Common myeloid progenitor, CD34-positive (primary cell): ENCODE measurements around the gene OR7A10.
"Not testable (repeated sequence)": the region's sequence is repeated elsewhere in the genome, so short reads cannot be mapped to it uniquely, and the experiment has no call there.

Source experiments
- CTCF ChIA-PET: fragments of 350-600 bp; sonication (Branson Sonifier 250); formaldehyde crosslinking; loops from one replicate; lab custom pipeline; 2021; ENCODE audit warnings: antibody characterized with exemption; lab: Charles Lee
- POLR2A ChIA-PET: fragments of 350-600 bp; sonication (Branson Sonifier 250); formaldehyde crosslinking; loops from one replicate; lab custom pipeline; 2021; ENCODE audit warnings: antibody characterized with exemption; lab: Charles Lee
- DNase-seq, 3 donors: peaks; one replicate each; pipeline versions ENCODE4 v3.0.0 to v3.0.0-alpha.2; 2013
- H3K27ac ChIP-seq, 2 experiments: 1 replicate in 1 of 2; 2 replicates in 1 of 2; pipeline ENCODE4 v1.7.0; 2013; ENCODE audit warnings: inconsistent platforms in 2 of 2, low read length in 2 of 2, mild to moderate bottlenecking in 2 of 2, low read depth in 1 of 2, moderate library complexity in 1 of 2; ENCODE audit not compliant: severe bottlenecking in 2 of 2, insufficient read depth in 1 of 2, poor library complexity in 1 of 2
- H3K27me3 ChIP-seq, 5 experiments: replicated peaks in 2 of 5; 1 replicate in 3 of 5; 2 replicates in 2 of 5; pipeline versions ENCODE4 v1.6.1 to v1.7.0; 2013; ENCODE audit warnings: low read length in 4 of 5, mild to moderate bottlenecking in 2 of 5, moderate library complexity in 2 of 5, inconsistent platforms in 1 of 5; ENCODE audit not compliant: insufficient read depth in 5 of 5, control insufficient read depth in 4 of 5
- H3K36me3 ChIP-seq, 4 experiments: 1 replicate in 2 of 4; 2 replicates in 2 of 4; pipeline versions ENCODE4 v1.6.1 to v1.7.0; 2013; ENCODE audit warnings: low read length in 3 of 4, control low read depth in 1 of 4, mild to moderate bottlenecking in 1 of 4; ENCODE audit not compliant: control insufficient read depth in 4 of 4, insufficient read depth in 4 of 4
- H3K4me1 ChIP-seq, 4 experiments: 1 replicate in 3 of 4; 2 replicates in 1 of 4; pipeline versions ENCODE4 v1.6.1 to v1.7.1; 2013; ENCODE audit warnings: low read length in 3 of 4, mild to moderate bottlenecking in 3 of 4, control low read depth in 1 of 4, inconsistent platforms in 1 of 4, moderate library complexity in 1 of 4; ENCODE audit not compliant: control insufficient read depth in 4 of 4, insufficient read depth in 4 of 4; ENCODE audit errors: control extremely low read depth in 1 of 4
- H3K4me3 ChIP-seq, 7 experiments: 1 replicate in 4 of 7; 2 replicates in 3 of 7; pipeline versions ENCODE4 v1.5.1 to v1.7.0; 2013; ENCODE audit warnings: mild to moderate bottlenecking in 7 of 7, low read length in 6 of 7, moderate library complexity in 6 of 7, inconsistent platforms in 2 of 7, low read depth in 2 of 7, control low read depth in 1 of 7; ENCODE audit not compliant: insufficient read depth in 4 of 7, control insufficient read depth in 1 of 7; ENCODE audit errors: extremely low read depth in 1 of 7
- H3K9me3 ChIP-seq, 5 experiments: 1 replicate in 4 of 5; 2 replicates in 1 of 5; pipeline versions ENCODE4 v1.6.1 to v1.7.1; 2013; ENCODE audit warnings: low read length in 4 of 5, mild to moderate bottlenecking in 2 of 5, inconsistent platforms in 1 of 5, low read depth in 1 of 5, moderate library complexity in 1 of 5; ENCODE audit not compliant: control insufficient read depth in 4 of 5, insufficient read depth in 2 of 5; ENCODE audit errors: control extremely low read depth in 1 of 5
- WGBS: methylation state at CpG from one replicate; pipeline ENCODE4 v1.1.5; 2013; ENCODE audit not compliant: insufficient coverage; 5-methylcytosine and 5-hydroxymethylcytosine counted together

Gene OR7A10

DNA sequence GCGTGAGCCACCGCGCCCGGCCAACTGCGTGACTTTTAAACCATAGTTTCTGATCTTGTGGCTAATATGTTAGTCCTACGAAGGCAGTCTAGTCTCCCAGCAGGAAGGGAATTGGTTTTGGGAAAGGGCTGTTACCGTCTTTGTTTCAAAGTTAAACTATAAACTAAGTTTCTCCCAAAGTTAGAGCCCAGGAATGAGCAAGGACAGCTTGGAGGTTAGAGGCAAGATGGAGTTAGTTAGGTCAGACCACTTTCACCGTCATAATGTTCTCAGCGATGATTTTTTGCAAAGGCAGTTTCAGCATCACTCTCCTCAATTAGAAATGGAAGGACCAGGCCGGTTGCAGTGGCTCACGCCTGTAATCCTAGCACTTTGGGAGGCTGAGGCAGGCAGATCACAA, 52.7 kb downstream of the OR7A10 start:
- DNase-seq, result no peak
- Histone ChIP-seq H3K4me1 (peaks cover 4 to 16% (median 10%) of the 10 kb centered on the region in 4 experiments), H3K4me3 (no peak overlapping the region), H3K27me3 (no peaks in the 10 kb centered on the region), H3K9me3 (no peaks in the 10 kb centered on the region), H3K36me3 (no peaks in the 10 kb centered on the region), H3K27ac (no peak overlapping the region)
- 100% methylated on average over 9 of the region's 11 CpGs for WGBS
- POLR2A ChIA-PET, result no interaction called here
- CTCF ChIA-PET, result interaction anchor here (0.9 to 2.5 kb wide), 2 partner anchors 9 to 70 kb away, joined by 3 to 10 read pairs; no protein-coding TSS in a partner anchor

DNA sequence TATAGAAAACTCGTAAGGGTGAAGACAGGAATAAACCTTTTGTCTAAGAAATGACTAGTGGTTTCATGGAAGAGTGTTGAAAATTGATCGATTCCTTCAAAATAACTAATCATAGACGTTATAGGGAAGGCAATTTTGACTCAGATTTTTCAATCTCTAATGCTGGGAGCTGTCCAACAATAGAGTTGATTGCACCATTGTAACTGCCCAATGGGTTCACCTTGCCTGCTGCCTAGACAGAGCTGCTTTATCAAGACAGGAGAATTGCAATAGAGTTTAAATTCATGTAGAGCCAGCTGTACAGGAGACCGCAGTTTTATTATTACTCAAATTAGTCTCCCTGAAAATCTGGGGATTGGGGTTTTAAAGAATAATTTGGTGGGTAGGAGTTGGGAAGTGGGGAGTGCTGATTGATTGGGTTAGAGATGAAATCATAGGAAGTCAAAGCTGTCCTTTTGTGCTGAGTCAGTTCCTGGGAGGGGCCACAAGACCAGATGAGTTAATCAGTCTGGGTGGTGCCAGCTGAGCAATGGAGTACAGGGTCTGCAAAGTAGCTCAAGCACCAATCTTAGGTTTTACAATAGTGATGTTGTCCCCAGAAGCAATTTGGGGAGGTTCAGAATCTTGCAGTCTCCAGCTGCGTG, 53.5 kb downstream of the OR7A10 start:
- no peak overlapping the region for H3K27ac ChIP-seq
- H3K4me3 ChIP-seq, result no peak overlapping the region
- no peaks in the 10 kb centered on the region for H3K9me3 ChIP-seq
- peaks cover 11 to 23% (median 17%) of the 10 kb centered on the region in 4 experiments for H3K4me1 ChIP-seq
- 75% methylated on average over 2 of the region's 5 CpGs for WGBS
- DNase-seq, result peak; percentile 62 to 85 (median 77)
- POLR2A ChIA-PET, result interaction anchor here (0.7 kb wide), 2 partner anchors 64 to 96 kb away, joined by 3 read pairs; no protein-coding TSS in a partner anchor
- no peaks in the 10 kb centered on the region for H3K36me3 ChIP-seq
- H3K27me3 ChIP-seq, result no peaks in the 10 kb centered on the region
- CTCF ChIA-PET, result interaction anchor here (2.5 kb wide), 1 partner anchor 8 kb away, joined by 10 read pairs; no protein-coding TSS in a partner anchor

DNA sequence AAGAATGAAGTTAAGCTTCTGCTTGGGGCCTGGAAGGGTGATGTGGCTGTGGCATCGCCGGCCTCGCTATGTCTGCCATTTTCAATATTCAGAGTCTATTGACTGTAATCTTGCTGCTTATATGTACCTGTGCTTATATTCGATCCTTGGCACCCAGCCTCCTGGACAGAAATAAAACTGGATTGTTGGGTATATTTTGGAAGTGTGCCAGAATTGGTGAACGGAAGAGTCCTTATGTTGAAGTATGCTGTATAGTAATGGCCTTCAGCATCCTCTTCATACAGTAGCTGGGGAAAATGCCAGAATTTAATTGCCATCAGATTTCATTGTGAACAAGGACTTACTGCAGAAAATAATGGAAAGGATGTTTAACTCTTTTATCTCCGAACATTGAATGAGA, 56.5 kb downstream of the OR7A10 start:
- peaks cover 17 to 29% (median 22%) of the 10 kb centered on the region in 4 experiments for H3K4me1 ChIP-seq
- H3K36me3 ChIP-seq, H3K27ac ChIP-seq, CTCF ChIA-PET, H3K27me3 ChIP-seq, POLR2A ChIA-PET, H3K4me3 ChIP-seq, DNase-seq, H3K9me3 ChIP-seq: not testable (repeated sequence)
- WGBS, result 93% methylated on average over 5 of the region's 6 CpGs
